OCI-LY3 (cell line): ENCODE results near the gene ALDH16A1.

Experiments
- H2AFZ ChIP-seq: fragments of 200-600, 300-600 bp; shearing (Covaris generic); 2 replicates; pipeline ENCODE4 v1.6.0; 2014; ENCODE audit warnings: antibody characterized with exemption, low read depth, low read length
- H3K27ac ChIP-seq: fragments of 200-600, 300-600 bp; sonication (generic); 2 replicates; pipeline ENCODE4 v1.5.1; 2014; ENCODE audit warnings: mild to moderate bottlenecking, low read length, moderate library complexity, mixed read lengths
- H3K27me3 ChIP-seq: fragments of 200-600, 300-600 bp; sonication (generic); 2 replicates; pipeline ENCODE4 v1.6.1; 2014; ENCODE audit warnings: low read depth, low read length, mixed read lengths
- H3K36me3 ChIP-seq: fragments of 200-600, 300-600 bp; sonication (generic); replicated peaks from 2 replicates; pipeline ENCODE3; 2014; ENCODE audit warnings: low read depth, low read length, mixed read lengths
- H3K4me1 ChIP-seq: fragments of 300-600, 200-600 bp; sonication (generic); 2 replicates; pipeline ENCODE4 v1.6.1; 2014; ENCODE audit warnings: low read length, mixed read lengths
- H3K4me2 ChIP-seq: fragments of 200-600, 300-600 bp; sonication (generic); 2 replicates; pipeline ENCODE4 v1.6.1; 2014; ENCODE audit warnings: low read length, mixed read lengths
- H3K4me3 ChIP-seq: fragments of 300-600, 200-600 bp; sonication (generic); 2 replicates; pipeline ENCODE4 v1.5.1; 2014; ENCODE audit warnings: antibody characterized with exemption, mild to moderate bottlenecking, low read length, moderate library complexity
- H3K79me2 ChIP-seq: fragments of 300-600, 200-600 bp; shearing (Covaris generic); 2 replicates; pipeline ENCODE4 v1.6.1; 2014; ENCODE audit warnings: mild to moderate bottlenecking, low read length, mixed read lengths
- H3K9ac ChIP-seq: fragments of 300-600, 200-600 bp; shearing (Covaris generic); 2 replicates; pipeline ENCODE4 v1.6.0; 2014; ENCODE audit warnings: mild to moderate bottlenecking, low read length, moderate library complexity
- H3K9me3 ChIP-seq: fragments of 200-600, 300-600 bp; shearing (Covaris generic); 2 replicates; pipeline ENCODE4 v1.6.1; 2014; ENCODE audit warnings: low read length, mixed read lengths; ENCODE audit not compliant: insufficient read depth
- H4K20me1 ChIP-seq: fragments of 200-600, 300-600 bp; sonication (generic); 2 replicates; pipeline ENCODE4 v1.6.1; 2016; ENCODE audit warnings: low read length, mixed read lengths; ENCODE audit not compliant: insufficient read depth
- EZH2phosphoT487 ChIP-seq: fragments of 200-600 bp; shearing (Covaris generic); IDR thresholded peaks from 2 replicates; pipeline ENCODE4 v1.6.1; 2018; ENCODE audit warnings: antibody characterized with exemption, mixed run types, low read depth
- TF ChIP-seq, protein P1 (sequence below): fragments of 200-600, 300-600 bp; sonication (generic); IDR thresholded peaks from 2 replicates; pipeline ENCODE4 v1.5.1; 2014; ENCODE audit warnings: antibody characterized with exemption, low read length, low read depth

ALDH16A1 gene

DNA sequence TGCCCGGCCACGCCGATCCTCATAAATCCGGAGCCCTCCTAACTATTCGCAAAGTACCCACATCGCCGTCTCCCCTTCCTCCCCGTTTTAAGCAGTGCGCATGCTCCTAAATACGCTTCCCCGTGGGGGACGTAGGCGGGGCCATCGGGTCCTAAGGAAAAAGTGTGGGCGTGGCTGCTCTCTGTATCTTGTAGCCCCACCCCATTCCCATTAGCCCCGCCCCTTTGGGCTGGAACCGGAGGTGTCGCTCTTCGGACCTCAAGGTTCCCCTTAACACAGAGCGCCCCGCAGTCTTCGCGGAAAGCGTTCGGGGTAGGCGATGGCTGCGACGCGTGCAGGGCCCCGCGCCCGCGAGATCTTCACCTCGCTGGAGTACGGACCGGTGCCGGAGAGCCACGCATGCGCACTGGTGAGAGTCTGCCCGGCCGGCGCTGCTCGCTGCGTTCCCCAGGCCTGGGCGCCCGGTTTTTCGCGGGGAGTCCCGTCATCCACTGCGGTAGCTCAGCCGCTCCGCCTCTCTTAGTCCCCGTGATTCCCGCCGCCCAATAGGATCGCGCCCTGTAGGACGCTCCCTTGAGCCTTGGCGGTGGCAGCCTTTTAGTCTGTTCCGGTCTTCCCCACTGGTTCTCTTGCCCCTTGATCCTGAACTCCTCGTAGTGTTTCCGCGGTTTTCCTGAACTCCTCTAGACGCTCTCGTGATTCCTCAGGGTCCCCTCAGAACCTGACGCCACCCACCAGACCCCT is at the start of gene ALDH16A1:
Gene ALDH16A1, plus strand, starts transcription at position 213 of the 744 bp plus-strand sequence. Its CDS starts 107 bp downstream, at position 320.
- H3K4me1 ChIP-seq: peaks cover 19% of the 10 kb centered on the region
- peaks cover 31% of the 10 kb centered on the region for H3K79me2 ChIP-seq
- peak within 1 kb of the TSS; percentile 22; the same call in 1 of the 2 replicates for H2AFZ ChIP-seq

DNA sequence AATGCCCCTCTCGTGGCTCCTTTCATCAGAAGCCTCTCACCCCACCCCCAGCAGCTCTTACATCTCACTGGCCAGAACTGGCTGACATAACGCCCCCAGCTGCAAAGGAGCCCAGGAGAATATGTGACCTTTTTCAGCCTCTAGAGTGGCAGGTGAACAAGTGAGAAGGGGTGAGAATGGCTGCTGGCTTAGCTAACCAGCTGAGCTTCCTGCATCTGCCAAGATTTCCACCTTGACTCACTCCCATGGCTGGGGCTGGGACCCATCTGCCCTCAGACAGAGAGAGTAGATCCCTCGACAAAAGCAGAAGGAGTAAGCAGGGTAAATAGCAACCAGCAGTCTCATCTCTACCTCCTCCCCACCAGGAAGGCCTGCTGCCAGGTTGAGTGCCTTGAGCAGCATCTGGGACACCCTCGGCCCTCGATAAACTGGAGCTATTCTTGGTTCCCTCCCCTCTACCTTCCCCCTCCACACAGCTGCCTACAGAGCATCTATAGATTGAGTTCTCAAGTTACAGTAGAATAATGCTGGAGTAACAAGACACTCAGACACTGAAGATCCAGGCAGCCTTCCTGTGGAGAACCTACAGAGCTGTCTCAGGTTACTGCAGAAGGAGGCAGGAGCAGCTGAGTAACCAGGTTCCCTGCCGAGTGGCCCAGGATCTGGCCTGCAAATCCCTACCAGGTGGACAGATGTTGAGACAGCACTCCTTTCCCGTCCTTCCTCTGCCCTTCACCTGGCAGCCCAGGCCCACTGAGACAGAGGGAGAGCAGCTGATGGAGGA is 49.4 kb upstream of the ALDH16A1 start:
- Histone ChIP-seq H3K4me2 (no peak overlapping the region), H3K27ac (no peak overlapping the region), H4K20me1 (no peaks in the 10 kb centered on the region), H2AFZ (no peak overlapping the region), H3K36me3 (no peaks in the 10 kb centered on the region), H3K9ac (no peak overlapping the region), H3K9me3 (no peaks in the 10 kb centered on the region), H3K79me2 (no peaks in the 10 kb centered on the region), H3K4me3 (no peak overlapping the region), H3K4me1 (peaks cover 25% of the 10 kb centered on the region), H3K27me3 (no peaks in the 10 kb centered on the region)
- no peak for TF ChIP-seq EZH2phosphoT487
- TF ChIP-seq, protein P1, sequence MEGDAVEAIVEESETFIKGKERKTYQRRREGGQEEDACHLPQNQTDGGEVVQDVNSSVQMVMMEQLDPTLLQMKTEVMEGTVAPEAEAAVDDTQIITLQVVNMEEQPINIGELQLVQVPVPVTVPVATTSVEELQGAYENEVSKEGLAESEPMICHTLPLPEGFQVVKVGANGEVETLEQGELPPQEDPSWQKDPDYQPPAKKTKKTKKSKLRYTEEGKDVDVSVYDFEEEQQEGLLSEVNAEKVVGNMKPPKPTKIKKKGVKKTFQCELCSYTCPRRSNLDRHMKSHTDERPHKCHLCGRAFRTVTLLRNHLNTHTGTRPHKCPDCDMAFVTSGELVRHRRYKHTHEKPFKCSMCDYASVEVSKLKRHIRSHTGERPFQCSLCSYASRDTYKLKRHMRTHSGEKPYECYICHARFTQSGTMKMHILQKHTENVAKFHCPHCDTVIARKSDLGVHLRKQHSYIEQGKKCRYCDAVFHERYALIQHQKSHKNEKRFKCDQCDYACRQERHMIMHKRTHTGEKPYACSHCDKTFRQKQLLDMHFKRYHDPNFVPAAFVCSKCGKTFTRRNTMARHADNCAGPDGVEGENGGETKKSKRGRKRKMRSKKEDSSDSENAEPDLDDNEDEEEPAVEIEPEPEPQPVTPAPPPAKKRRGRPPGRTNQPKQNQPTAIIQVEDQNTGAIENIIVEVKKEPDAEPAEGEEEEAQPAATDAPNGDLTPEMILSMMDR: no peak

More for the DNA sequence above, at the start of gene ALDH16A1:
- no peak for TF ChIP-seq EZH2phosphoT487
- H3K9ac ChIP-seq: peak within 1 kb of the TSS; percentile 99
- H3K36me3 ChIP-seq: peaks cover 18% of the 10 kb centered on the region
- H3K4me2 ChIP-seq: peak within 1 kb of the TSS; percentile 75
- peak within 1 kb of the TSS; percentile 91 for H3K27ac ChIP-seq
- no peaks in the 10 kb centered on the region for H3K9me3 ChIP-seq
- no peaks in the 10 kb centered on the region for H3K27me3 ChIP-seq
- H4K20me1 ChIP-seq: no peaks in the 10 kb centered on the region
- H3K4me3 ChIP-seq: peak within 1 kb of the TSS; percentile 85

DNA sequence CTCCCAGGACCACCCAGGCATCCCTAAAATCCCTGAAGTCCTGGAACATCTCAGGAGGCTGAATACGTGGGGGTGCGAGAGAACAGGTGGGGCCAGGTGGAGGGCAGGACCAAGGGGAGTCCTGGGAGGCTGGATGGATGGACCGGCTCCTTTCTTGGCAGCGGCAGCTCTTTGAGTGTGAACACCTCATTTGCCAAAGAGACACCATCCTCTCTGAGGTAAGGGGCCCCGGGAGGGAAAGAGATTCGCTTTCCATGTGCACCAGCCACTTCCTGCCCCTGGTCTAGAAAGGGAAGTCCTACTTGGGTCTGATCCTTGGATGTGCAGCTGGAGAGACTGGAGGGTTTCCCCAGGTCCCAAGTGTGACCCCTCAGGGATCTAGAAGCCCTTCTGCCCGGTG is 45.9 kb upstream of the ALDH16A1 start:
- Histone ChIP-seq H4K20me1 (no peaks in the 10 kb centered on the region), H3K4me2 (0 out of 2 replicates have a peak overlapping the region, but pooled peaks have one; percentile 24)
- TF ChIP-seq, protein P1: no peak
- no peak for TF ChIP-seq EZH2phosphoT487

DNA sequence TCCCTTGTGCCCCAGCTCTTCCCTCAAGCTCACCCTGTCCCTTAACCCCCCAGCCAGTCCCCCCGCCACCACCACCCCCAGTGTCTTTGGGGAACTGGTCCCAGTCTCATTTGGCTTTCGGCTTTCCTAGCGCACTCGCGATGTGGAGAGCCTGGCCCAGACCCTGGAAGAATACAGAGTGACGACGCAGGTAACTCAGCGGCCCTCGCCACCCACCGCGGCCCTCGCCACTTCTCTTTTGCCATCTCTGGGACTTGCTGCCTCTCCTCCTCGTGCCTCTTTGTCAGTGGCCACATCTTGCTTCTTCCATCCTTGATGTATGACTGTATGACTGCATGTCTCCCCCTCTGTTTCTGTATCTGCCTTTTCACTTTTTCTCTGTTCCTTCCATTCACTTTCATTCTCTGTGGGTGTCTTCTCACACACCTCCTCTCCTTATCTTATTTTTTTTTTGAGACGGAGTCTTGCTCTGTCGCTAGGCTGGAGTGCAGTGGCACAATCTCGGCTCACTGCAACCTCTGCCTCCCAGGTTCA is 45.5 kb upstream of the ALDH16A1 start:
- H3K4me1 ChIP-seq: peaks cover 42% of the 10 kb centered on the region
- H3K9ac ChIP-seq: no peak overlapping the region
- TF ChIP-seq, protein P1: no peak
- TF ChIP-seq EZH2phosphoT487: no peak
- no peaks in the 10 kb centered on the region for H3K36me3 ChIP-seq
- no peak overlapping the region for H2AFZ ChIP-seq
- H3K4me3 ChIP-seq: no peak overlapping the region
- H3K27me3 ChIP-seq: no peaks in the 10 kb centered on the region
- no peaks in the 10 kb centered on the region for H4K20me1 ChIP-seq
- no peak overlapping the region for H3K27ac ChIP-seq
- no peaks in the 10 kb centered on the region for H3K9me3 ChIP-seq
- H3K4me2 ChIP-seq: peak overlapping the region; percentile 24
- no peaks in the 10 kb centered on the region for H3K79me2 ChIP-seq

More for the DNA sequence above, 45.9 kb upstream of the ALDH16A1 start:
- Histone ChIP-seq H3K36me3 (no peaks in the 10 kb centered on the region), H3K4me3 (no peak overlapping the region), H3K9ac (no peak overlapping the region), H3K79me2 (no peaks in the 10 kb centered on the region), H2AFZ (no peak overlapping the region), H3K4me1 (peaks cover 42% of the 10 kb centered on the region), H3K27me3 (no peaks in the 10 kb centered on the region), H3K9me3 (no peaks in the 10 kb centered on the region), H3K27ac (no peak overlapping the region)
